ENCODE results near the gene CYP3A7.

- TF ChIP-seq, protein P1, sequence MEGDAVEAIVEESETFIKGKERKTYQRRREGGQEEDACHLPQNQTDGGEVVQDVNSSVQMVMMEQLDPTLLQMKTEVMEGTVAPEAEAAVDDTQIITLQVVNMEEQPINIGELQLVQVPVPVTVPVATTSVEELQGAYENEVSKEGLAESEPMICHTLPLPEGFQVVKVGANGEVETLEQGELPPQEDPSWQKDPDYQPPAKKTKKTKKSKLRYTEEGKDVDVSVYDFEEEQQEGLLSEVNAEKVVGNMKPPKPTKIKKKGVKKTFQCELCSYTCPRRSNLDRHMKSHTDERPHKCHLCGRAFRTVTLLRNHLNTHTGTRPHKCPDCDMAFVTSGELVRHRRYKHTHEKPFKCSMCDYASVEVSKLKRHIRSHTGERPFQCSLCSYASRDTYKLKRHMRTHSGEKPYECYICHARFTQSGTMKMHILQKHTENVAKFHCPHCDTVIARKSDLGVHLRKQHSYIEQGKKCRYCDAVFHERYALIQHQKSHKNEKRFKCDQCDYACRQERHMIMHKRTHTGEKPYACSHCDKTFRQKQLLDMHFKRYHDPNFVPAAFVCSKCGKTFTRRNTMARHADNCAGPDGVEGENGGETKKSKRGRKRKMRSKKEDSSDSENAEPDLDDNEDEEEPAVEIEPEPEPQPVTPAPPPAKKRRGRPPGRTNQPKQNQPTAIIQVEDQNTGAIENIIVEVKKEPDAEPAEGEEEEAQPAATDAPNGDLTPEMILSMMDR (conservative IDR thresholded peaks at IDR 0.05 in 1 of 2, IDR thresholded peaks at IDR 0.05 in 1 of 2; ENCODE audit: low read depth in 1 of 2, low read length in 2 of 2), result no peak
- TF ChIP-seq EZH2 (IDR thresholded peaks at IDR 0.05; ENCODE audit: low read length, missing control alignments), result no peak
These were observed 43.9 kb upstream of the CYP3A7 start for GRCh38 chr7:99778880-99779279.

All from fibroblast of lung (primary cell).